WTC11 (cell line): Measurements from ENCODE around the gene TNIK. TPM values are rescaled to one million over a fixed set of nuclear protein-coding genes. Genes with fewer than 3 reads are reported as not detected.

Experiments used
- ATAC-seq: fragments of 200-7000 bp; cut with Tn5 transposase; 2 replicates; pipeline ENCODE4 v1.10.0; 2021; ENCODE audit warnings: mild to moderate bottlenecking, moderate library complexity
- CTCF ChIA-PET: fragments of 300-600 bp; sonication (Branson Sonifier 250); formaldehyde crosslinking; loops from one replicate; lab custom pipeline; 2021; ENCODE audit warnings: antibody characterized with exemption; lab: Charles Lee
- POLR2A ChIA-PET: fragments of 350-600 bp; sonication (Branson Sonifier 250); formaldehyde crosslinking; loops from one replicate; lab custom pipeline; 2021; ENCODE audit warnings: antibody characterized with exemption; lab: Charles Lee
- DNase-seq: peaks from one replicate; pipeline ENCODE4 v3.0.0; 2021; ENCODE audit warnings: low spot score
- H3K27ac Mint-ChIP-seq: 2 replicates; pipeline ENCODE4 v1.8.0; 2021; ENCODE audit warnings: mixed read lengths
- H3K27me3 Mint-ChIP-seq: 2 replicates; pipeline ENCODE4 v1.8.0; 2021; ENCODE audit warnings: low read depth, mild to moderate bottlenecking, moderate library complexity, mixed read lengths
- H3K36me3 Mint-ChIP-seq: 2 replicates; pipeline ENCODE4 v1.8.0; 2021; ENCODE audit warnings: mixed read lengths
- H3K4me1 Mint-ChIP-seq: 2 replicates; pipeline ENCODE4 v1.8.0; 2022; ENCODE audit warnings: mixed read lengths
- H3K4me3 Mint-ChIP-seq: 2 replicates; pipeline ENCODE4 v1.8.0; 2021; ENCODE audit warnings: mild to moderate bottlenecking, moderate library complexity, mixed read lengths
- H3K9me3 Mint-ChIP-seq: 2 replicates; pipeline ENCODE4 v1.8.0; 2021; ENCODE audit warnings: mixed read lengths
- EMX1 ChIP-seq: fragments of 250-450 bp; sonication (Bioruptor Pico); IDR thresholded peaks from 2 replicates; pipeline ENCODE4 v1.8.0; 2021; ENCODE audit warnings: mild to moderate bottlenecking
- ETV6 ChIP-seq: sonication (generic); formaldehyde crosslinking; IDR thresholded peaks from 2 replicates; pipeline ENCODE4 v1.8.1; 2022; ENCODE audit warnings: mild to moderate bottlenecking, missing genetic modification reagents
- GRHL2 ChIP-seq: fragments of 250-450 bp; sonication (Bioruptor Pico); IDR thresholded peaks from 2 replicates; pipeline ENCODE4 v1.8.0; 2022; ENCODE audit warnings: mild to moderate bottlenecking, moderate library complexity; ENCODE audit not compliant: insufficient replicate concordance, severe bottlenecking
- GTF2I ChIP-seq: fragments of 250-450 bp; sonication (Bioruptor Pico); conservative IDR thresholded peaks from 2 replicates; pipeline ENCODE4 v1.4.0; 2021; ENCODE audit warnings: mild to moderate bottlenecking
- NFYB ChIP-seq: sonication (generic); formaldehyde crosslinking; conservative IDR thresholded peaks from 2 replicates; pipeline ENCODE4 v1.8.0; 2022; ENCODE audit warnings: low read depth, missing genetic modification reagents
- RELA ChIP-seq: sonication (generic); formaldehyde crosslinking; IDR thresholded peaks from 2 replicates; pipeline ENCODE4 v1.8.1; 2022; ENCODE audit warnings: missing genetic modification reagents, mild to moderate bottlenecking, borderline replicate concordance
- ZNF121 ChIP-seq: sonication (generic); formaldehyde crosslinking; IDR thresholded peaks from 2 replicates; pipeline ENCODE4 v1.8.0; 2023; ENCODE audit warnings: missing genetic modification reagents
- ZNF416 ChIP-seq: fragments of 250-450 bp; sonication (Bioruptor Pico); IDR thresholded peaks from 2 replicates; pipeline ENCODE4 v1.9.0; 2021; ENCODE audit warnings: mild to moderate bottlenecking, inconsistent platforms
- total RNA-seq: library from RNA; stranded (reverse); gene quantifications from 3 replicates; pipeline ENCODE4 v1.2.3, GENCODE V29; 2021
- TF ChIP-seq, protein P1 (sequence below): sonication (generic); formaldehyde crosslinking; IDR thresholded peaks from 2 replicates; pipeline ENCODE4 v1.8.0; 2022; ENCODE audit warnings: mild to moderate bottlenecking, missing genetic modification reagents
- TF ChIP-seq, protein P2 (sequence below): fragments of 250-450 bp; sonication (Bioruptor Pico); IDR thresholded peaks from 2 replicates; pipeline ENCODE4 v1.8.0; 2021; ENCODE audit warnings: mild to moderate bottlenecking
- TF ChIP-seq, protein P3 (sequence below): sonication (generic); formaldehyde crosslinking; IDR thresholded peaks from 2 replicates; pipeline ENCODE4 v1.8.0; 2023; ENCODE audit warnings: mild to moderate bottlenecking, missing genetic modification reagents
- TF ChIP-seq, protein P4 (sequence below): sonication (generic); formaldehyde crosslinking; IDR thresholded peaks from 2 replicates; pipeline ENCODE4 v1.8.1; 2023; ENCODE audit warnings: mild to moderate bottlenecking, missing genetic modification reagents
- TF ChIP-seq, protein P5 (sequence below): sonication (generic); formaldehyde crosslinking; IDR thresholded peaks from 2 replicates; pipeline ENCODE4 v1.8.1; 2023; ENCODE audit warnings: mild to moderate bottlenecking, missing genetic modification reagents, moderate library complexity
- TF ChIP-seq, protein P6 (sequence below): sonication (generic); formaldehyde crosslinking; conservative IDR thresholded peaks from 2 replicates; pipeline ENCODE4 v1.8.1; 2023; ENCODE audit warnings: mild to moderate bottlenecking, low read depth, missing genetic modification reagents, moderate library complexity
- TF ChIP-seq, protein P7 (sequence below): fragments of 250-450 bp; sonication (Bioruptor Pico); IDR thresholded peaks from 2 replicates; pipeline ENCODE4 v1.9.0; 2021; ENCODE audit warnings: mild to moderate bottlenecking
- TF ChIP-seq, protein P8 (sequence below): sonication (generic); formaldehyde crosslinking; IDR thresholded peaks from 2 replicates; pipeline ENCODE4 v1.8.1; 2022; ENCODE audit warnings: low read depth, mild to moderate bottlenecking, moderate library complexity, missing genetic modification reagents, borderline replicate concordance

TNIK gene
- total RNA-seq, 1 experiment from 2014 or later: 50.3 TPM

DNA sequence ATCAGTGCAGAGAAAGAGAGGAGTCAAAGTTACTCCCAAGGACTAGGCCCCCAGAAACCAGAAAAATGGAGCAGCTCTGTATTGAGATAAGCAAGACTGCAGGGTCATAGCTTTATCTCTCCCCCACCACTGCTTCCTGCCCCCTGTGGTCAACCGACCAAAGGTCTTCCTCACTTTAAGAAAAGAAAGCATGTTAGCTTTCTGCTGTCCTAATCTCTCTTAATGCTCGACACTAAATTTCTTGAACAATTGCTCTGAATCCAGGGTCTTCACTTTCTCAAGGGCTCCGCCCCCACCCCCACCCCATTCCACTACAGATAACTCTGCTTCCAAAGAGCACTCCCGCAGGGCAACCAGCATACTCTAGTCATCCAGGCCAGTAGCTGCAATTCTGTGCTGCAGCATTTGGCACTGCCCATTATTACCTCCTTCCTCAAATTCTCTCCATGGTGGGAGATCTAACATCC lies 31.9 kb downstream of the TNIK start:
- TF ChIP-seq NFYB: no peak
- TF ChIP-seq, protein P1, sequence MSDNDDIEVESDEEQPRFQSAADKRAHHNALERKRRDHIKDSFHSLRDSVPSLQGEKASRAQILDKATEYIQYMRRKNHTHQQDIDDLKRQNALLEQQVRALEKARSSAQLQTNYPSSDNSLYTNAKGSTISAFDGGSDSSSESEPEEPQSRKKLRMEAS (CRISPR knock-in tag): no peak
- no peak for TF ChIP-seq RELA (CRISPR knock-in tag)
- TF ChIP-seq ETV6 (CRISPR knock-in tag): no peak
- TF ChIP-seq, protein P2, sequence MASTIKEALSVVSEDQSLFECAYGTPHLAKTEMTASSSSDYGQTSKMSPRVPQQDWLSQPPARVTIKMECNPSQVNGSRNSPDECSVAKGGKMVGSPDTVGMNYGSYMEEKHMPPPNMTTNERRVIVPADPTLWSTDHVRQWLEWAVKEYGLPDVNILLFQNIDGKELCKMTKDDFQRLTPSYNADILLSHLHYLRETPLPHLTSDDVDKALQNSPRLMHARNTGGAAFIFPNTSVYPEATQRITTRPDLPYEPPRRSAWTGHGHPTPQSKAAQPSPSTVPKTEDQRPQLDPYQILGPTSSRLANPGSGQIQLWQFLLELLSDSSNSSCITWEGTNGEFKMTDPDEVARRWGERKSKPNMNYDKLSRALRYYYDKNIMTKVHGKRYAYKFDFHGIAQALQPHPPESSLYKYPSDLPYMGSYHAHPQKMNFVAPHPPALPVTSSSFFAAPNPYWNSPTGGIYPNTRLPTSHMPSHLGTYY (CRISPR knock-in tag): no peak
- no peak for TF ChIP-seq GTF2I (CRISPR knock-in tag)
- TF ChIP-seq, protein P3, sequence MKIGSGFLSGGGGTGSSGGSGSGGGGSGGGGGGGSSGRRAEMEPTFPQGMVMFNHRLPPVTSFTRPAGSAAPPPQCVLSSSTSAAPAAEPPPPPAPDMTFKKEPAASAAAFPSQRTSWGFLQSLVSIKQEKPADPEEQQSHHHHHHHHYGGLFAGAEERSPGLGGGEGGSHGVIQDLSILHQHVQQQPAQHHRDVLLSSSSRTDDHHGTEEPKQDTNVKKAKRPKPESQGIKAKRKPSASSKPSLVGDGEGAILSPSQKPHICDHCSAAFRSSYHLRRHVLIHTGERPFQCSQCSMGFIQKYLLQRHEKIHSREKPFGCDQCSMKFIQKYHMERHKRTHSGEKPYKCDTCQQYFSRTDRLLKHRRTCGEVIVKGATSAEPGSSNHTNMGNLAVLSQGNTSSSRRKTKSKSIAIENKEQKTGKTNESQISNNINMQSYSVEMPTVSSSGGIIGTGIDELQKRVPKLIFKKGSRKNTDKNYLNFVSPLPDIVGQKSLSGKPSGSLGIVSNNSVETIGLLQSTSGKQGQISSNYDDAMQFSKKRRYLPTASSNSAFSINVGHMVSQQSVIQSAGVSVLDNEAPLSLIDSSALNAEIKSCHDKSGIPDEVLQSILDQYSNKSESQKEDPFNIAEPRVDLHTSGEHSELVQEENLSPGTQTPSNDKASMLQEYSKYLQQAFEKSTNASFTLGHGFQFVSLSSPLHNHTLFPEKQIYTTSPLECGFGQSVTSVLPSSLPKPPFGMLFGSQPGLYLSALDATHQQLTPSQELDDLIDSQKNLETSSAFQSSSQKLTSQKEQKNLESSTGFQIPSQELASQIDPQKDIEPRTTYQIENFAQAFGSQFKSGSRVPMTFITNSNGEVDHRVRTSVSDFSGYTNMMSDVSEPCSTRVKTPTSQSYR (CRISPR knock-in tag): no peak
- TF ChIP-seq EMX1 (CRISPR knock-in tag): no peak
- TF ChIP-seq, protein P4, sequence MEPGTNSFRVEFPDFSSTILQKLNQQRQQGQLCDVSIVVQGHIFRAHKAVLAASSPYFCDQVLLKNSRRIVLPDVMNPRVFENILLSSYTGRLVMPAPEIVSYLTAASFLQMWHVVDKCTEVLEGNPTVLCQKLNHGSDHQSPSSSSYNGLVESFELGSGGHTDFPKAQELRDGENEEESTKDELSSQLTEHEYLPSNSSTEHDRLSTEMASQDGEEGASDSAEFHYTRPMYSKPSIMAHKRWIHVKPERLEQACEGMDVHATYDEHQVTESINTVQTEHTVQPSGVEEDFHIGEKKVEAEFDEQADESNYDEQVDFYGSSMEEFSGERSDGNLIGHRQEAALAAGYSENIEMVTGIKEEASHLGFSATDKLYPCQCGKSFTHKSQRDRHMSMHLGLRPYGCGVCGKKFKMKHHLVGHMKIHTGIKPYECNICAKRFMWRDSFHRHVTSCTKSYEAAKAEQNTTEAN (CRISPR knock-in tag): no peak
- TF ChIP-seq, protein P5, sequence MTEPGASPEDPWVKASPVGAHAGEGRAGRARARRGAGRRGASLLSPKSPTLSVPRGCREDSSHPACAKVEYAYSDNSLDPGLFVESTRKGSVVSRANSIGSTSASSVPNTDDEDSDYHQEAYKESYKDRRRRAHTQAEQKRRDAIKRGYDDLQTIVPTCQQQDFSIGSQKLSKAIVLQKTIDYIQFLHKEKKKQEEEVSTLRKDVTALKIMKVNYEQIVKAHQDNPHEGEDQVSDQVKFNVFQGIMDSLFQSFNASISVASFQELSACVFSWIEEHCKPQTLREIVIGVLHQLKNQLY (CRISPR knock-in tag): no peak
- TF ChIP-seq, protein P6, sequence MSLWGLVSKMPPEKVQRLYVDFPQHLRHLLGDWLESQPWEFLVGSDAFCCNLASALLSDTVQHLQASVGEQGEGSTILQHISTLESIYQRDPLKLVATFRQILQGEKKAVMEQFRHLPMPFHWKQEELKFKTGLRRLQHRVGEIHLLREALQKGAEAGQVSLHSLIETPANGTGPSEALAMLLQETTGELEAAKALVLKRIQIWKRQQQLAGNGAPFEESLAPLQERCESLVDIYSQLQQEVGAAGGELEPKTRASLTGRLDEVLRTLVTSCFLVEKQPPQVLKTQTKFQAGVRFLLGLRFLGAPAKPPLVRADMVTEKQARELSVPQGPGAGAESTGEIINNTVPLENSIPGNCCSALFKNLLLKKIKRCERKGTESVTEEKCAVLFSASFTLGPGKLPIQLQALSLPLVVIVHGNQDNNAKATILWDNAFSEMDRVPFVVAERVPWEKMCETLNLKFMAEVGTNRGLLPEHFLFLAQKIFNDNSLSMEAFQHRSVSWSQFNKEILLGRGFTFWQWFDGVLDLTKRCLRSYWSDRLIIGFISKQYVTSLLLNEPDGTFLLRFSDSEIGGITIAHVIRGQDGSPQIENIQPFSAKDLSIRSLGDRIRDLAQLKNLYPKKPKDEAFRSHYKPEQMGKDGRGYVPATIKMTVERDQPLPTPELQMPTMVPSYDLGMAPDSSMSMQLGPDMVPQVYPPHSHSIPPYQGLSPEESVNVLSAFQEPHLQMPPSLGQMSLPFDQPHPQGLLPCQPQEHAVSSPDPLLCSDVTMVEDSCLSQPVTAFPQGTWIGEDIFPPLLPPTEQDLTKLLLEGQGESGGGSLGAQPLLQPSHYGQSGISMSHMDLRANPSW (CRISPR knock-in tag): no peak
- TF ChIP-seq ZNF121 (CRISPR knock-in tag): no peak
- no peak for TF ChIP-seq GRHL2
- TF ChIP-seq, protein P7, sequence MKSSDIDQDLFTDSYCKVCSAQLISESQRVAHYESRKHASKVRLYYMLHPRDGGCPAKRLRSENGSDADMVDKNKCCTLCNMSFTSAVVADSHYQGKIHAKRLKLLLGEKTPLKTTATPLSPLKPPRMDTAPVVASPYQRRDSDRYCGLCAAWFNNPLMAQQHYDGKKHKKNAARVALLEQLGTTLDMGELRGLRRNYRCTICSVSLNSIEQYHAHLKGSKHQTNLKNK (CRISPR knock-in tag): no peak
- TF ChIP-seq, protein P8, sequence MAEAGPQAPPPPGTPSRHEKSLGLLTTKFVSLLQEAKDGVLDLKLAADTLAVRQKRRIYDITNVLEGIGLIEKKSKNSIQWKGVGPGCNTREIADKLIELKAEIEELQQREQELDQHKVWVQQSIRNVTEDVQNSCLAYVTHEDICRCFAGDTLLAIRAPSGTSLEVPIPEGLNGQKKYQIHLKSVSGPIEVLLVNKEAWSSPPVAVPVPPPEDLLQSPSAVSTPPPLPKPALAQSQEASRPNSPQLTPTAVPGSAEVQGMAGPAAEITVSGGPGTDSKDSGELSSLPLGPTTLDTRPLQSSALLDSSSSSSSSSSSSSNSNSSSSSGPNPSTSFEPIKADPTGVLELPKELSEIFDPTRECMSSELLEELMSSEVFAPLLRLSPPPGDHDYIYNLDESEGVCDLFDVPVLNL (CRISPR knock-in tag): no peak
- TF ChIP-seq ZNF416 (CRISPR knock-in tag): no peak
- Mint-ChIP-seq H3K27me3 (no peaks in the 10 kb centered on the region), H3K9me3 (peaks cover 4% of the 10 kb centered on the region), H3K27ac (no peak overlapping the region), H3K4me3 (no peak overlapping the region), H3K36me3 (peaks cover 12% of the 10 kb centered on the region), H3K4me1 (peaks cover 19% of the 10 kb centered on the region)
- DNase-seq (peak; percentile 23), ATAC-seq (peak; percentile 73)
- CTCF ChIA-PET: interaction anchor here (0.7 to 2.6 kb wide), 11 partner anchors 11 to 256 kb away, joined by 4 to 13 read pairs (median 5); partner anchors contain the start of gene TNIK
- POLR2A ChIA-PET: interaction anchor here (0.7 to 1.0 kb wide), 3 partner anchors 16 to 30 kb away, joined by 3 to 9 read pairs (median 3); no protein-coding TSS in a partner anchor
